Globus pallidus (tissue), 1 donor: ENCODE measurements around the gene ATF7.
"Not testable (repeated sequence)": the region's sequence is repeated elsewhere in the genome, so short reads cannot be mapped to it uniquely, and the experiment has no call there.

ENCODE experiments used
- DNase-seq: peaks from one replicate; pipeline ENCODE4 v3.0.0-alpha.2; 2015; ENCODE audit warnings: low spot score

ATF7 gene

GRCh38 chr12:53626702-53627169 lies 554 bp upstream of the ATF7 start:
- DNase-seq = no peak

DNA sequence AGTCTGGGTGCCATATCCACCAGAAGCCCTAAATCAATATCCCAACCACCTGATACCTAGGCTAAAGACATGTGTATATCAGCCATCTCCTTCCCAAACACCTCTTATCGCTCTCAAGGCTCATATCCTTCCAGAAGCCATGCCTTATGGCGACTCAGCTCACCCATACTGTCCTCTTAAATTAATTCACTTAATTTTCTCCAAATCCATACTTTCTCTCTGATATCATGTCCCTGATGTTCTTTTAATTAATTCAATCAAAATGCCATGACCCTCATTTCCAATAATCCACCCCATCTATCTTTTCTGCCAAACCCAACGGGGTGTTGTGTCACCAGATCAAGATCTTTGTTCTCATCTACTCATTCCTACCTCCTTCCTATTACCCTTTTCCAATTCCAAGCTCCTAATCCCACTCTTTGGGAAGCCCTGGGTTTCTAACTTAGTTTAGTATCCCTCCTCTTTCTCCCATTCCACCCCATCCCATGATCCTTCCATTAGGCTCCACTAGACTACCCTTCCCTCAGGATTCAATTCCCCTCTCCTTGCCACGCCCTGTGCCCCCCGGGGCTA lies 723 bp downstream of the ATF7 start:
- no peak for DNase-seq

- peak; percentile 22 for DNase-seq
Observed at GRCh38 chr12:53624956-53625355, 1.2 kb downstream of the ATF7 start.

DNA sequence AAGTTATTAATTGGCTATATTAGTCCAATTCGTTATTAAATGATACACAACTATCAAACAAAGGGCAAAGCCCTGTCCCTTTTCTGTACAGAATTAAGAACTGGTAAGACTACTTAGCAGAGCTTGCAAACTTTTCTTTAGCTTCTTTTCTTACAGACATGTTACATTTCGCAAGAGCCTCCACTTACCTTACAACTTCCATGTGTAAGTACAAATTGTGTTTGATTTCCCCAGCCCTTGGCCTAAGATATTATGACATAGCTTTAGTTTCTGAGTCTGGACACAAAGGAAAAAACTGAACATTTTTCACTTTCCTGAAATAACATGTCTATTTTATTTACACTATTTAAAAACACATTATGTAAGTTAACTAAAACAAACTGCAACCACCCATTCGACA lies 1.7 kb downstream of the ATF7 start:
- no peak for DNase-seq

- peak; percentile 69 for DNase-seq
Observed at GRCh38 chr12:53623548-53624385, 2.4 kb downstream of the ATF7 start.

DNA sequence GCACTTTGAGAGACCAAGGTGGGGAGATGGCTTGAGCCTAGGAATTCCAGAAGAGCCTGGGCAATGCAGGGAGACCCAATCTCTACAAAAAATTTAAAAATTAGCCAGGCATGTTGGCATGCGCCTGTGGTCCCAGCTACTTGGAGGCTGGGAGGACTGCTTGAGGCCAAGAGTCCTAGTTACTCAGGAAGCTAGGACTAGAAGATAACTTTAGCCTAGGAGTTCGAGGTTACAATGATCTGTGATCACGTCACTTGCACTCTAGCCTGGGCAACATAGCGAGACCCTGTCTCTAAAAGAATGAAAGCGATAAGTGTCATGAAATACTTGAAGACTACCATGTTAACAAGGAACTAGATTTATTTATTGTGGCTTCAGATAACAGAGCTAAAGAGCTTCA lies 3.5 kb downstream of the ATF7 start:
- no peak for DNase-seq

- no peak for DNase-seq
Observed at GRCh38 chr12:53618275-53618674, 7.9 kb downstream of the ATF7 start.

DNA sequence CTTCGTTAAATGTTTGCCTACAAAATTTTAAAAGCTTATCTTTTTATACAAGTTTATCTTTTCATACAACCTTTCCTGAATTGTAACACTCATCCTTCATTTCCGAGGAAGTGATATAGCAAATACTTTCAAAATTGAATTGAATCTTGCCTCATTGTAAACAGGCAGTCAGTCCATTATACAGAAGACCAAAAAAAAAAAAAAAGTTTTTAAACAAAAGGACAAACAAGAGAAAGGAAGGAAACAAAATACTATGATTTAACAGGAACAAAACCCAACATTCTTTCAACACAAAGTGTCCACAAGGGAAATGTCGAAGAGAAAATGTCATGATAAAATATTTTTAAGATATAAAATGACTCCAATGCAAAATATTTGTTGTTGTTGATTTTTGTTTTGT lies 8.5 kb downstream of the ATF7 start:
- DNase-seq = no peak

DNA sequence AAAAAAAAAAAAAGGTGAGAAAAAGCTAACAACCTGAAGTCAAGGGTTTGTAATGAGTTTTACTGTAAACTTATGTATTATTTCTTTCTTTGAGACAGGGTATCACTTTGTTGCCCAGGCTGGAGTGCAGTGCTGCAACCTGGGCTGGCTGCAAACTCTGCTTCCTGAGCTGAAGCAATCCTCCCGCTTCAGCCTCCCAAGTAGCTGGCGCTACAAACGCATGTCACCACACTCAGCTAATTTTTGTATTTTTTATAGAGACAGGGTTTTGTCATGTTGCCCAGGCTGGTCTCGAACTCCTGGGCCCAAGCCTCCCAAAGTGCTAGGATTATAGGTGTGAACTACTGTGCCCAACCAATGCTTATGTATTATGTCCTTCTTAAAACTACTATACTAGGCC lies 9.2 kb downstream of the ATF7 start:
- DNase-seq = no peak

DNA sequence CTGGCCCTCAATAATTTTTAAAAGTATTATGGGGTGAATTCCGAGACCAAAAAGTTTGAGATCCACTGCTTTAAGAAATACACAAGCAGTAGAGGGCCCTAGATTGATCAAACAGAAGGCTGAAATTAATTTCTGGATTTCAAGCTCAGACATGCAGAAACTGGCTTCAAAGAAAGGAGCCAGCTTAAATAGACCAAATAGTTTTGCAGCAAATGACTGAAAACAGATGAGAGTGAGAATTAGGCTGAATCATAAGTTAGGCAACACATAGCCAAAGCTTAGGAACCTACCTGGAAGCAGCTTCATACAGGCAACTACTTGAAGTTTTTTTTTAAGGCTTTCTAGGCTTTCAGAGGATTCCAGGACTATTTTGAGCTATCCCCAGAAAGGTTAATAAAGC lies 12.4 kb downstream of the ATF7 start:
- no peak for DNase-seq

DNA sequence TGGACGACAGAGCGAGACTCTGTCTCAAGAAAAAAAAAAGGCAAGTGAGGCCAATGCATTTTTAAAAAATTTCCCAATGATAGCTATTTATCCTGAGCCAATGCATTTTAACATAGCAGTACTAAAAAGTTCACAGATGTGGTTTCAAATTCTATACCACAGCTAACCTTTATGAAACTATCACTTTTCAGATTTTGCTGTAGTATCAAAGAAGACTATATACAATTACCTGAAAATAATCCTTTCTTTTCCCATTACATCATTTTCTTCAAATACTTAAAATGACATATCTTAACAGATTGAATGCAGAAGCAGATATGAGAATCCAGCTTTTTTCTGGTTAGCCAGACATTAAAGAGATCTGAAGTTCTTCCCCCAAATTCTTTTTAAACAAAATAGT lies 13.2 kb downstream of the ATF7 start:
- no peak for DNase-seq

GRCh38 chr12:53611304-53611703 lies 14.9 kb downstream of the ATF7 start:
- no peak for DNase-seq

DNA sequence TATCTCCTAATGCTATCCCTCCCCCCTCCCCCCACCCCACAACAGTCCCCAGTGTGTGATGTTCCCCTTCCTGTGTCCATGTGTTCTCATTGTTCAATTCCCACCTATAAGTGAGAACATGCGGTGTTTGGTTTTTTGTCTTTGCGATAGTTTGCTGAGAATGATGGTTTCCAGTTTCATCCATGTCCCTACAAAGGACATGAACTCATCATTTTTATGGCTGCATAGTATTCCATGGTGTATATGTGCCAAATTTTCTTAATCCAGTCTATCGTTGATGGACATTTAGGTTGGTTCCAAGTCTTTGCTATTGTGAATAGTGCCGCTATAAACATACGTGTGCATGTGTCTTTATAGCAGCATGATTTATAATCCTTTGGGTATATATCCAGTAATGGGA lies 19.5 kb downstream of the ATF7 start:
- DNase-seq = not testable (repeated sequence)

- no peak for DNase-seq
Observed at GRCh38 chr12:53604581-53604980, 21.6 kb downstream of the ATF7 start.

DNA sequence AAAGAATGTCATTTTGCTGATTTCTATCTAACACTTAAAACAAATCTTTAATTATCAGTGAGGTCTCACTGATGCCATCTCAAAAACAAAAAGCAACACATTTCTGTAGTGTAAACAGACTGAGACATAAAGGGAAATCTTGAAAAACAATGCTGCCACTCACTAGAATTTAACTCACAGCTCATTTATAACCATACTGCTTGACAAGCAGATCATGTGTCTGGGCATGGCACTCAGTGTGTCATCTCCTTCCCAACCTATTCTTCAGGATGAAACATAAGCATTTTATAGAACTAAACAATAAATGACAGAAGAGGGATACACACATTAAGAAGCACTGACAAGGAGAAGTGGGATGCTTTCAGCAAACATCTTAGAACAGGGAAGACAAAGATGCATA lies 22.4 kb downstream of the ATF7 start:
- peak; percentile 78 for DNase-seq

DNA sequence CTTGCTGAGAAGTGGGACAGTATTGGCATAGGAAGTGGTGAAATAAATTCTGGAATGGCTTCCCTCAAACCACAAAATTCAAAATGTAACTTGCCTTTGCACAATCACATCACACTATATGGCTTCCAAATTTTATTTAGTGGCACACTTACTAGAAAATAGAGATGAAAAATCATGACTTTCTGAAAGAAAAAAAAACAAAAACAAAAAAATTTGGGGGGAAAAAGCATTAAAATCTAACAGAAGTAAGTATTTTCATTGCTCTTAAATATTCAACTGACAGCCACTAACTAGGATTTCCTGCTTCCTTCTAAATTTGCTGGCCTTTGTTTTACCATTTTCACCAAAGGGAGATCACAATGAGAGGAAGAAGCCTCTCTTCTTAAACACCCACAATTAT lies 23.0 kb downstream of the ATF7 start:
- no peak for DNase-seq

DNA sequence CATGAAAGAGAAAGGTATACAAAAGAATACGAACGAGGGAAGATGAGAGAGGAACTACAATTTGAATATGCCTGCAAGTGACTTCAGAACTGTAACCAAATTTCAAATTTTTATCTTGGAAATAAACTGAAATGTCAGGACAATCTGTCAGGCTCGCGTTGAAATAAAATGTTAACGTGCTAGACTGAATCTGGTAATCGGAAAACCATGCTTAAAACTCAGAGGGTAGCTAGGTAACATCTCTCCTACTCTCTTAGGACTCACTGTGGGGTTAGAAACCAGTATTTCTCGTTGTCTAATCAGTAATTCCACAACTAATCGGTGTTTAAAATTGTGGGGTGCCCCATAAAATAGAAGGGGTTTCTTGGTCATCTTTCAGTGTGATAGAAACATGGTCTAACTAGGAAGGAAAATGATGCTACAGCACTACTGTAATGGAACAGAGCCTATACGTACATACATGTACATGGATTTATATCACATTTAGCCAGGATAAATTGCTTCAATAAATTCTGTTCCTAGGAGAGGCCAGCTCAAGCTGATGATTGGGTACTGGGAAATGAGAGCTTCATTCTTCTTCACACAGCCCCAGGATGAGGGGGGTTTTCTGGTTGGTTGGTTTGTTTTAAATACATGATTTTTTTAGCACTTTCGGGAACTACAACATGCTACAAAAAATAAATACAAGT lies 23.9 kb downstream of the ATF7 start:
- peak; percentile 70 for DNase-seq

- DNase-seq = peak; percentile 71
Observed at GRCh38 chr12:53601296-53601847, 24.8 kb downstream of the ATF7 start.

GRCh38 chr12:53600490-53601295 lies 25.5 kb downstream of the ATF7 start:
- DNase-seq = no peak

GRCh38 chr12:53599579-53599978 lies 26.6 kb downstream of the ATF7 start:
- no peak for DNase-seq

DNA sequence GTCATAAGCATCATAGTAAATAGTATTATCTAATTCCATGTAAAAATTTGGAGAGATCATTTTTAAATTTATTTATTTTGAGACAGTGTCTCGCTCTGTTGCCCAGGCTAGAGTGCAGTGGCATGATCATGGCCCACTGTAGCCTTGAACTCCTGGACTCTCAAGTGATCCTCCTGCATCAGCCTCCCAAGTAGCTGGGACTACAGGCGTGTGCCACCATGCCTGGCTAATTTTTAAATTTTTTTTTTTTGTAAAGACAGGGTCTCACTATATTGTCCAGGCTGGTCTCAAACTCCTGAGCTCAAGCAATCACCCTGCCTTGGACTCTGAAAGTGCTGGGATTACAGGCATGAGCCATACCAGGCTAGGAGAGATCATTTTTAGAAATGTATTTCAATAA lies 27.2 kb downstream of the ATF7 start:
- DNase-seq = not testable (repeated sequence)

GRCh38 chr12:53596920-53597363 lies 29.2 kb downstream of the ATF7 start:
- no peak for DNase-seq
